PC-3 (cell line): Measurements from ENCODE around the gene PTDSS2.

Source experiments
- EZH2 ChIP-seq: fragments of 300-600 bp; sonication (generic); IDR thresholded peaks from one replicate; pipeline ENCODE4 v1.6.1; 2017; ENCODE audit warnings: antibody characterized with exemption, mild to moderate bottlenecking, low read length; ENCODE audit not compliant: unreplicated experiment
- EZH2phosphoT487 ChIP-seq: fragments of 300-600 bp; sonication (generic); IDR thresholded peaks from 2 replicates; pipeline ENCODE4 v1.6.1; 2018; ENCODE audit warnings: mild to moderate bottlenecking, antibody characterized with exemption, low read length, borderline replicate concordance
- TF ChIP-seq, protein P1 (sequence below): fragments of 300-600 bp; sonication (generic); conservative IDR thresholded peaks from 2 replicates; pipeline ENCODE4 v1.5.1; 2017; ENCODE audit warnings: antibody characterized with exemption, low read depth, mild to moderate bottlenecking, low read length

DNA sequence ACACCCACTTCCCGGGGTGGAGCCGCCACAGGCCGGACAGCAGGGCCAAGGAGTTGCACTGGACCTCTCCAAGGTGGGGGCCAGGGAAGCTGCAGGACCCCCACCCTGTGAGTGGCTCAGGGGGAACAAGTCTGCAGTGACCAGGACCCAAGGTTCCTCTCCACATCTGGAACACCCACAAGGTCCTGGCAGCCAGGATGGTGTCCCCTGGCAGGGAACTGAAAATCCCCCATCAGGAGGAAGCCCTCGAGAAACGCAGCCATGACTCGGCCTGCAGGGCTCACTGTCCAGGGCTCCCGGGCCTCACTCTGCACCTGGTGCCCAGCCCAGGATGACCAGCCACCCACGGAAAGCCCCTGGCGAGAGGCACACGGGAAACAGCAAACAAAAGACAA lies 45.5 kb downstream of the PTDSS2 start:
- TF ChIP-seq EZH2 (no peak), EZH2phosphoT487 (no peak)
- TF ChIP-seq, protein P1, sequence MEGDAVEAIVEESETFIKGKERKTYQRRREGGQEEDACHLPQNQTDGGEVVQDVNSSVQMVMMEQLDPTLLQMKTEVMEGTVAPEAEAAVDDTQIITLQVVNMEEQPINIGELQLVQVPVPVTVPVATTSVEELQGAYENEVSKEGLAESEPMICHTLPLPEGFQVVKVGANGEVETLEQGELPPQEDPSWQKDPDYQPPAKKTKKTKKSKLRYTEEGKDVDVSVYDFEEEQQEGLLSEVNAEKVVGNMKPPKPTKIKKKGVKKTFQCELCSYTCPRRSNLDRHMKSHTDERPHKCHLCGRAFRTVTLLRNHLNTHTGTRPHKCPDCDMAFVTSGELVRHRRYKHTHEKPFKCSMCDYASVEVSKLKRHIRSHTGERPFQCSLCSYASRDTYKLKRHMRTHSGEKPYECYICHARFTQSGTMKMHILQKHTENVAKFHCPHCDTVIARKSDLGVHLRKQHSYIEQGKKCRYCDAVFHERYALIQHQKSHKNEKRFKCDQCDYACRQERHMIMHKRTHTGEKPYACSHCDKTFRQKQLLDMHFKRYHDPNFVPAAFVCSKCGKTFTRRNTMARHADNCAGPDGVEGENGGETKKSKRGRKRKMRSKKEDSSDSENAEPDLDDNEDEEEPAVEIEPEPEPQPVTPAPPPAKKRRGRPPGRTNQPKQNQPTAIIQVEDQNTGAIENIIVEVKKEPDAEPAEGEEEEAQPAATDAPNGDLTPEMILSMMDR: no peak
